H9 (cell line): Measurements from ENCODE around the gene CYP26A1. TPM values are rescaled to one million over a fixed set of nuclear protein-coding genes. Genes with fewer than 3 reads are reported as not detected.

Experiments used
- DNase-seq: peaks from one replicate; pipeline ENCODE4 v3.0.0-alpha.2; 2017
- H2AFZ ChIP-seq: one replicate; pipeline ENCODE4 v1.6.1; 2013; ENCODE audit warnings: mild to moderate bottlenecking, low read length, control low read depth, moderate library complexity
- H2AK5ac ChIP-seq: 2 replicates; pipeline ENCODE4 v1.6.1; 2013; ENCODE audit warnings: low read length, control low read depth, mixed read lengths; ENCODE audit not compliant: insufficient read length
- H2BK120ac ChIP-seq: one replicate; pipeline ENCODE4 v1.6.1; 2013; ENCODE audit warnings: low read depth, mild to moderate bottlenecking, low read length, control low read depth, inconsistent platforms; ENCODE audit not compliant: poor library complexity, severe bottlenecking
- H2BK12ac ChIP-seq: 2 replicates; pipeline ENCODE4 v1.6.1; 2013; ENCODE audit warnings: low read length, control low read depth, mixed read lengths, low read depth; ENCODE audit not compliant: insufficient read length
- H2BK15ac ChIP-seq: 2 replicates; pipeline ENCODE4 v1.6.1; 2013; ENCODE audit warnings: low read depth, low read length, control low read depth
- H2BK20ac ChIP-seq: one replicate; pipeline ENCODE4 v1.6.1; 2013; ENCODE audit warnings: low read depth, mild to moderate bottlenecking, low read length, control low read depth, inconsistent platforms; ENCODE audit not compliant: poor library complexity, severe bottlenecking
- H2BK5ac ChIP-seq: 2 replicates; pipeline ENCODE4 v1.6.1; 2013; ENCODE audit warnings: low read length, control low read depth, mixed read lengths; ENCODE audit not compliant: insufficient read length
- H3K14ac ChIP-seq: 2 replicates; pipeline ENCODE4 v1.6.1; 2013; ENCODE audit warnings: low read length, control low read depth; ENCODE audit not compliant: insufficient read depth
- H3K18ac ChIP-seq: 2 replicates; pipeline ENCODE4 v1.6.1; 2013; ENCODE audit warnings: low read depth, mild to moderate bottlenecking, mixed read lengths, low read length, control low read depth; ENCODE audit not compliant: insufficient read length
- H3K23ac ChIP-seq: 2 replicates; pipeline ENCODE4 v1.6.1; 2013; ENCODE audit warnings: low read length, control low read depth, mixed read lengths, low read depth; ENCODE audit not compliant: insufficient read length
- H3K23me2 ChIP-seq: 2 replicates; pipeline ENCODE4 v1.6.1; 2013; ENCODE audit warnings: low read depth, mild to moderate bottlenecking, mixed read lengths, low read length, control low read depth; ENCODE audit not compliant: insufficient read length, poor library complexity, severe bottlenecking
- H3K27ac ChIP-seq: 2 replicates; pipeline ENCODE4 v1.5.1; 2013; ENCODE audit warnings: low read length, control low read depth, mixed read lengths, low read depth; ENCODE audit not compliant: insufficient read length
- H3K27me3 ChIP-seq: 2 replicates; pipeline ENCODE4 v1.6.1; 2013; ENCODE audit warnings: low read length, control low read depth, inconsistent platforms; ENCODE audit not compliant: insufficient read depth
- H3K4ac ChIP-seq: 2 replicates; pipeline ENCODE4 v1.6.1; 2013; ENCODE audit warnings: low read depth, mild to moderate bottlenecking, control low read depth, inconsistent platforms, low read length, moderate library complexity
- H3K4me1 ChIP-seq: 2 replicates; pipeline ENCODE4 v1.6.1; 2013; ENCODE audit warnings: low read length, control low read depth, inconsistent platforms; ENCODE audit not compliant: insufficient read depth
- H3K4me2 ChIP-seq: 2 replicates; pipeline ENCODE4 v1.6.1; 2013; ENCODE audit warnings: low read length, control low read depth, mixed read lengths; ENCODE audit not compliant: insufficient read length, insufficient read depth
- H3K56ac ChIP-seq: 2 replicates; pipeline ENCODE4 v1.6.1; 2013; ENCODE audit warnings: low read depth, mild to moderate bottlenecking, mixed read lengths, low read length, control low read depth; ENCODE audit not compliant: insufficient read length
- H3K79me1 ChIP-seq: 2 replicates; pipeline ENCODE4 v1.6.1; 2013; ENCODE audit warnings: low read depth, mild to moderate bottlenecking, moderate library complexity, low read length, control low read depth, inconsistent platforms; ENCODE audit not compliant: insufficient read depth, poor library complexity, severe bottlenecking
- H3K79me2 ChIP-seq: 2 replicates; pipeline ENCODE4 v1.6.1; 2013; ENCODE audit warnings: low read length, control low read depth, inconsistent platforms; ENCODE audit not compliant: insufficient read depth
- H3K9ac ChIP-seq: 2 replicates; pipeline ENCODE4 v1.6.1; 2013; ENCODE audit warnings: low read length, control low read depth, mixed read lengths; ENCODE audit not compliant: insufficient read length; ENCODE audit errors: extremely low read depth
- H3K9me3 ChIP-seq: one replicate; pipeline ENCODE4 v1.6.1; 2013; ENCODE audit warnings: low read depth, low read length, inconsistent platforms; ENCODE audit not compliant: control insufficient read depth
- H3T11ph ChIP-seq: one replicate; pipeline ENCODE4 v1.6.1; 2013; ENCODE audit warnings: mild to moderate bottlenecking, low read length, control low read depth, inconsistent platforms
- H4K20me1 ChIP-seq: one replicate; pipeline ENCODE4 v1.6.1; 2013; ENCODE audit not compliant: control insufficient read depth, insufficient read length, insufficient read depth
- H4K5ac ChIP-seq: 2 replicates; pipeline ENCODE4 v1.6.1; 2013; ENCODE audit warnings: low read depth, mild to moderate bottlenecking, mixed read lengths, low read length, control low read depth; ENCODE audit not compliant: insufficient read length
- H4K8ac ChIP-seq: replicated peaks from 2 replicates; pipeline ENCODE4 v1.6.1; 2013; ENCODE audit warnings: low read length, control low read depth, mixed read lengths, low read depth; ENCODE audit not compliant: insufficient read length
- H4K91ac ChIP-seq: 2 replicates; pipeline ENCODE4 v1.6.1; 2013; ENCODE audit warnings: low read depth, mild to moderate bottlenecking, moderate library complexity, mixed read lengths, low read length, control low read depth; ENCODE audit not compliant: insufficient read length
- H3K27ac Mint-ChIP-seq, 3 experiments: 2 replicates in 2 of 3; 3 replicates in 1 of 3; pipeline ENCODE4 v1.8.0; 2020 to 2021; ENCODE audit warnings: mixed read lengths in 3 of 3, mild to moderate bottlenecking in 1 of 3, moderate library complexity in 1 of 3
- H3K27me3 Mint-ChIP-seq: 2 replicates; pipeline ENCODE4 v1.8.0; 2021; ENCODE audit warnings: low read depth, mild to moderate bottlenecking, moderate library complexity, mixed read lengths
- H3K36me3 Mint-ChIP-seq, 3 experiments: 2 replicates in 2 of 3; 3 replicates in 1 of 3; pipeline ENCODE4 v1.8.0; 2020 to 2021; ENCODE audit warnings: low read depth in 3 of 3, mixed read lengths in 3 of 3; ENCODE audit not compliant: insufficient read depth in 1 of 3
- H3K4me1 Mint-ChIP-seq, 2 experiments: 2 replicates each; pipeline ENCODE4 v1.8.0; 2020; ENCODE audit warnings: mixed read lengths in 2 of 2
- H3K4me3 Mint-ChIP-seq, 2 experiments: 2 replicates in 1 of 2; 3 replicates in 1 of 2; pipeline ENCODE4 v1.8.0; 2020 to 2021; ENCODE audit warnings: mild to moderate bottlenecking in 2 of 2, mixed read lengths in 2 of 2, moderate library complexity in 1 of 2
- H3K9me3 Mint-ChIP-seq, 2 experiments: 2 replicates in 1 of 2; 3 replicates in 1 of 2; pipeline ENCODE4 v1.8.0; 2020; ENCODE audit warnings: mild to moderate bottlenecking in 2 of 2, mixed read lengths in 2 of 2, moderate library complexity in 1 of 2
- WGBS: extraction: QIAGEN DNeasy Blood & Tissue Kit; methylation state at CpG from one replicate; pipeline ENCODE4 v1.1.7; 2013; ENCODE audit warnings: missing lambda C conversion rate, low lambda C conversion rate, mixed read lengths; ENCODE audit not compliant: insufficient read length; ENCODE audit errors: extremely low coverage; 5-methylcytosine and 5-hydroxymethylcytosine counted together
- total RNA-seq: library from RNA; stranded (reverse); gene quantifications from 2 replicates; pipeline ENCODE4 v1.2.1, GENCODE V29; 2021
- TF ChIP-seq, protein P1 (sequence below): fragments of 200-600 bp; sonication (generic); conservative IDR thresholded peaks from 3 replicates; pipeline ENCODE4 v1.8.0; 2021; ENCODE audit warnings: antibody characterized with exemption, mild to moderate bottlenecking

Gene CYP26A1
- total RNA-seq, 1 experiment from 2014 or later, result 72.1 TPM

DNA sequence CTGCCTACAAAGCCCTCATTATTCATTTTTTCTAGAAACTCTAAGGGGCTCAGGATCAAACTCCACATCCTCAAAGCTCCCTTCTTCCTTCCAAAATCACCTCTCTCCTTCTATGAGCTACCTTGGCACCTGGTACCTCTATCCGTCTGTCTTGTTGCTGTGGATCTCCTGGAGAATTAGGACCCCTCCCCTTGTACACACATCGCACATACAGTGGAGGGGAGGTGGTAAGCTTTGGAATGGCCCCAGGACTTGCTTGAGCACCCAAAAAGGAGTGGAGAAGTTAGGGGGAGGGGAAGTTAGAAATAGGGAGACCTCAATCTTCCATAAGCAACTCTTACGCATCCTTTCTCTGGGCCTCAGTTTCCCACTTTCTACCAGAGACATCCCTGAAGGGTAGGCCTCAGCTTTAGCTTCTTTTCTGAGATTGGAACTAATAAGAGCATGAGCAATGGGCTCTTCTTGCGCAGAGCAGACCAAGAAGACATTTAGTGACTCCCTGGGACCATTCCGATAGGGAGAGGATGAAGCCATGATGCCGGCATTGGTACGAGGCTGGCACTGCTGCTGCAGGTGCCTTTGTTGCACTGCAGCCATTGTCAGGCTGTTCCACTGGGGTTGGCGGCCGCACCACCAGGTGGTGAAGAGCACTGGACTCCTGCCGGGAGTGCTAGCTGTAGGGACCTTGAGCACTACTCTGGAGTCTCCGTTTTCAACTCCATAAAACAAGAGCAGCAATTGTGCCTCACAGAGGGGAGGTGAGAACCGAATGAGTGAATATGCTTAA is 8.6 kb upstream of the CYP26A1 start:
- Histone ChIP-seq H3K23ac (no peak overlapping the region), H3K27me3 (peaks cover 93% of the 10 kb centered on the region), H4K20me1 (no peaks in the 10 kb centered on the region), H3K9me3 (no peaks in the 10 kb centered on the region), H2BK15ac (no peak overlapping the region), H3K9ac (no peak overlapping the region), H4K8ac (no peak overlapping the region), H2BK120ac (no peak overlapping the region), H3K23me2 (peaks cover 6% of the 10 kb centered on the region), H3T11ph (no peak overlapping the region), H3K79me1 (no peaks in the 10 kb centered on the region), H3K4ac (no peak overlapping the region), H2BK5ac (no peak overlapping the region), H3K56ac (no peak overlapping the region), H2AFZ (no peak overlapping the region), H2BK12ac (no peak overlapping the region), H4K5ac (no peak overlapping the region), H2BK20ac (no peak overlapping the region), H3K4me1 (no peaks in the 10 kb centered on the region), H3K79me2 (no peaks in the 10 kb centered on the region), H3K4me2 (peak overlapping the region; percentile 38), H3K14ac (no peak overlapping the region), H2AK5ac (no peak overlapping the region), H3K18ac (no peak overlapping the region), H3K27ac (no peak overlapping the region), H4K91ac (no peak overlapping the region)
- Mint-ChIP-seq H3K4me3 (peak overlapping the region; percentile 58 to 75), H3K4me1 (peaks cover 25 to 51% of the 10 kb centered on the region in 2 experiments), H3K36me3 (peaks cover under 1 to 4% (median 2%) of the 10 kb centered on the region in 3 experiments; a peak in 6 of 7 replicates), H3K27ac (no peak overlapping the region; a peak in 1 of 7 replicates), H3K9me3 (peaks cover 4 to 6% of the 10 kb centered on the region in 2 experiments; a peak in 3 of 5 replicates), H3K27me3 (peaks cover 97% of the 10 kb centered on the region)
- no CpG with 5 or more reads among the region's 12 CpGs for WGBS
- DNase-seq, result no peak
- TF ChIP-seq, protein P1, sequence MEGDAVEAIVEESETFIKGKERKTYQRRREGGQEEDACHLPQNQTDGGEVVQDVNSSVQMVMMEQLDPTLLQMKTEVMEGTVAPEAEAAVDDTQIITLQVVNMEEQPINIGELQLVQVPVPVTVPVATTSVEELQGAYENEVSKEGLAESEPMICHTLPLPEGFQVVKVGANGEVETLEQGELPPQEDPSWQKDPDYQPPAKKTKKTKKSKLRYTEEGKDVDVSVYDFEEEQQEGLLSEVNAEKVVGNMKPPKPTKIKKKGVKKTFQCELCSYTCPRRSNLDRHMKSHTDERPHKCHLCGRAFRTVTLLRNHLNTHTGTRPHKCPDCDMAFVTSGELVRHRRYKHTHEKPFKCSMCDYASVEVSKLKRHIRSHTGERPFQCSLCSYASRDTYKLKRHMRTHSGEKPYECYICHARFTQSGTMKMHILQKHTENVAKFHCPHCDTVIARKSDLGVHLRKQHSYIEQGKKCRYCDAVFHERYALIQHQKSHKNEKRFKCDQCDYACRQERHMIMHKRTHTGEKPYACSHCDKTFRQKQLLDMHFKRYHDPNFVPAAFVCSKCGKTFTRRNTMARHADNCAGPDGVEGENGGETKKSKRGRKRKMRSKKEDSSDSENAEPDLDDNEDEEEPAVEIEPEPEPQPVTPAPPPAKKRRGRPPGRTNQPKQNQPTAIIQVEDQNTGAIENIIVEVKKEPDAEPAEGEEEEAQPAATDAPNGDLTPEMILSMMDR, result no peak
